ENCODE results near the gene IGFL2. TPM values are rescaled to one million over a fixed set of nuclear protein-coding genes. Genes with fewer than 3 reads are reported as not detected.
"Not testable (repeated sequence)": the region's sequence is repeated elsewhere in the genome, so short reads cannot be mapped to it uniquely, and the experiment has no call there.

The IGFL2 gene
- total and polyA plus RNA-seq, 10 of the 15 experiments (the other 5 are each of a cell fraction or from before 2014, with no cell fraction given) = 0.19 TPM; not detected in 9

DNA sequence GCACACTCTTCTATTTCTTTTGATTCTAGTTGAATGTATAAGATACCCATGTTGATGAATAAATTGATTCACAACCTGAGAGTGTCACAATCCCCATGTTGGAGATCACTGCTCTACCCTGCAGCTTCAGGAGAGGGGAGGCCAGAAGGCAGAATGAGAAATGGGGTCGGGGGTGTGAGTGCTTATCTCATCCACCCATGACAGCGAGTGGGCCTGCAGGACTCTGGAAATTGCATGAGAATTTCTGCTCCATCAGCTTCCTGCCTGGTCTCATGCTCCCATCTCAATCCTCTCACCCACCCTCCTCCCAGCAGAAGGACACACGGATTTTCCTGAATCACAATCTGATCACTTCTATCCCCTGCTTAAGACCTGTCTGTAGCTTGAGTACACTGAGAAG, 58.6 kb downstream of the IGFL2 start:
- FAIRE-seq (no peak), ATAC-seq (no peak), DNase-seq (ENCODE audit: low read depth, low spot score) (no peak)
- H3K9ac ChIP-seq (ENCODE audit: control insufficient read depth, insufficient read depth, low read length) = no peak overlapping the region
- H4K20me1 ChIP-seq (ENCODE audit: control insufficient read depth, insufficient read depth) = no peaks in the 10 kb centered on the region
- ChIA-PET CTCF (no interaction called here), POLR2A (no interaction called here), RAD21 (ENCODE audit: unreplicated experiment) (no interaction called here), SMC1A (ENCODE audit: uncharacterized antibody, unreplicated experiment) (no interaction called here)
- in situ Hi-C loops (cut with MboI) (no loop called here), intact Hi-C loops (cut with micrococcal nuclease; ENCODE audit: unreplicated experiment) (no loop called here)
- H3K79me2 ChIP-seq (ENCODE audit: control insufficient read depth, insufficient read depth, low read length) = no peaks in the 10 kb centered on the region
- 0% methylated on average over 3 of the region's 3 CpGs for WGBS (ENCODE audit: insufficient coverage, insufficient replicate concordance, low lambda C conversion rate, missing lambda C conversion rate)
- H2AFZ ChIP-seq (ENCODE audit: control insufficient read depth, low read depth, low read length) = no peak overlapping the region
- H3K27ac ChIP-seq (ENCODE audit: control insufficient read depth, insufficient read depth) = no peak overlapping the region
- no peak overlapping the region for H3K4me3 ChIP-seq
- H3K36me3 ChIP-seq (ENCODE audit: control insufficient read depth in 2 of 2, insufficient read depth in 2 of 2, low read length in 1 of 2) = no peaks in the 10 kb centered on the region
- BruUV-seq (replicated peaks) = no TSS peak
- H3K27me3 ChIP-seq (replicated peaks in 1 of 2; ENCODE audit: control insufficient read depth in 2 of 2, insufficient read depth in 2 of 2, low read length in 1 of 2) = peaks cover 0 to 2% of the 10 kb centered on the region in 2 experiments; a peak in 3 of 4 replicates
- no peaks in the 10 kb centered on the region for H3K4me1 ChIP-seq (ENCODE audit: control insufficient read depth, insufficient read depth, low read length)
- H3K9me3 ChIP-seq (replicated peaks; ENCODE audit: control insufficient read depth, insufficient read depth, low read length) = no peaks in the 10 kb centered on the region
- TF ChIP-seq ATF2 (IDR thresholded peaks at IDR 0.05; ENCODE audit: low read length) = no peak
- no peak overlapping the region for H3K4me2 ChIP-seq (ENCODE audit: control insufficient read depth, insufficient read depth)

GRCh38 chr19:46207858-46208257, 59.8 kb downstream of the IGFL2 start:
- intact Hi-C loops (cut with micrococcal nuclease; ENCODE audit: unreplicated experiment); H3K4me2 ChIP-seq (ENCODE audit: control insufficient read depth, insufficient read depth); RAD21 ChIA-PET (ENCODE audit: unreplicated experiment); H3K27me3 ChIP-seq (replicated peaks in 1 of 2; ENCODE audit: control insufficient read depth in 2 of 2, insufficient read depth in 2 of 2, low read length in 1 of 2); in situ Hi-C loops (cut with MboI); POLR2A ChIA-PET; SMC1A ChIA-PET (ENCODE audit: uncharacterized antibody, unreplicated experiment); H4K20me1 ChIP-seq (ENCODE audit: control insufficient read depth, insufficient read depth); H3K27ac ChIP-seq (ENCODE audit: control insufficient read depth, insufficient read depth); FAIRE-seq; H3K4me1 ChIP-seq (ENCODE audit: control insufficient read depth, insufficient read depth, low read length); DNase-seq (ENCODE audit: low read depth, low spot score); H3K9me3 ChIP-seq (replicated peaks; ENCODE audit: control insufficient read depth, insufficient read depth, low read length); BruUV-seq (replicated peaks); H3K9ac ChIP-seq (ENCODE audit: control insufficient read depth, insufficient read depth, low read length); H3K4me3 ChIP-seq; H2AFZ ChIP-seq (ENCODE audit: control insufficient read depth, low read depth, low read length); ATAC-seq; H3K79me2 ChIP-seq (ENCODE audit: control insufficient read depth, insufficient read depth, low read length); H3K36me3 ChIP-seq (ENCODE audit: control insufficient read depth in 2 of 2, insufficient read depth in 2 of 2, low read length in 1 of 2): not testable (repeated sequence)
- CTCF ChIA-PET = interaction anchor here (1.3 kb wide), 1 partner anchor 57 kb away, joined by 4 read pairs; no protein-coding TSS in a partner anchor
- WGBS (ENCODE audit: insufficient coverage, insufficient replicate concordance, low lambda C conversion rate, missing lambda C conversion rate) = 55% methylated on average over 5 of the region's 8 CpGs
